GM19468 (cell line): ENCODE data around the gene AXL.
"Not testable (repeated sequence)": the region's sequence is repeated elsewhere in the genome, so short reads cannot be mapped to it uniquely, and the experiment has no call there.

Source experiments
- ATAC-seq: cut with Tn5 transposase; IDR thresholded peaks from one replicate; pipeline ENCODE4 v1.9.1; 2021; ENCODE audit warnings: mild to moderate bottlenecking, moderate library complexity, moderate number of reproducible peaks; ENCODE audit not compliant: unreplicated experiment; ENCODE audit errors: extremely low read depth

AXL gene

GRCh38 chr19:41218615-41219507, at the start of gene AXL:
TSS of gene AXL (plus strand) at chr19:41219223. CDS start at chr19:41219393, 170 bp downstream.
- ATAC-seq = no peak

GRCh38 chr19:41172297-41173164, 46.5 kb upstream of the AXL start:
- ATAC-seq = no peak

DNA sequence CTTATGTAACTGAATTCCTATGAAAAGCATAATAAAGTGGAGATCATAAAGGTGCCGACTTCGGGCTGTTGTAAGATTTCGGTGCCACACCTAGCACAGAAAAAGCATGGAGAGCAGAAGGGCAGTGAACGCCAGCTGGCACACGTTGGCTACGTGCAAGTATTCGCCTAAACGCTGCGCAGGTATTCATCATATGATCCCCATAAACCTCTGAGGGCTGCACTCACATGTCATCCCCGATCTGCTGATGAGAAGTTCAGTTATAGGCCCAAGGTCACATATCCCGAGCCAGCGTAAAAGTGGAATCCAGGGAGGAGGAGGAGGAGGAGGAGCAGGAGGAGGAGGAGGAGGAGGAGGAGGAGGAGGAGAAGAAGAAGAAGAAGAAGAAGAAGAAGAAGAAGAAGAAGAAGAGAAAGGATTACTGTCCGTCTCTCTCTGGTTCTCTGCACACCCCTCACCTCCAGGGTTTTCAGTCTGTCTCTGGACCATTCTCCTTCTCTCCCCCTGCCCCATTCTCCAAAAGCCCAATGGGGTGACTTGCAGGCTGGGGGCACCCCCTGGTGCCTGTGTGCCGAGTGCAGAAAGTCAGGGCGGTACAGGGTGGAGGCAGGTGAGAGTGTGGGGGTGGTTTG, 44.6 kb upstream of the AXL start:
- no peak for ATAC-seq

DNA sequence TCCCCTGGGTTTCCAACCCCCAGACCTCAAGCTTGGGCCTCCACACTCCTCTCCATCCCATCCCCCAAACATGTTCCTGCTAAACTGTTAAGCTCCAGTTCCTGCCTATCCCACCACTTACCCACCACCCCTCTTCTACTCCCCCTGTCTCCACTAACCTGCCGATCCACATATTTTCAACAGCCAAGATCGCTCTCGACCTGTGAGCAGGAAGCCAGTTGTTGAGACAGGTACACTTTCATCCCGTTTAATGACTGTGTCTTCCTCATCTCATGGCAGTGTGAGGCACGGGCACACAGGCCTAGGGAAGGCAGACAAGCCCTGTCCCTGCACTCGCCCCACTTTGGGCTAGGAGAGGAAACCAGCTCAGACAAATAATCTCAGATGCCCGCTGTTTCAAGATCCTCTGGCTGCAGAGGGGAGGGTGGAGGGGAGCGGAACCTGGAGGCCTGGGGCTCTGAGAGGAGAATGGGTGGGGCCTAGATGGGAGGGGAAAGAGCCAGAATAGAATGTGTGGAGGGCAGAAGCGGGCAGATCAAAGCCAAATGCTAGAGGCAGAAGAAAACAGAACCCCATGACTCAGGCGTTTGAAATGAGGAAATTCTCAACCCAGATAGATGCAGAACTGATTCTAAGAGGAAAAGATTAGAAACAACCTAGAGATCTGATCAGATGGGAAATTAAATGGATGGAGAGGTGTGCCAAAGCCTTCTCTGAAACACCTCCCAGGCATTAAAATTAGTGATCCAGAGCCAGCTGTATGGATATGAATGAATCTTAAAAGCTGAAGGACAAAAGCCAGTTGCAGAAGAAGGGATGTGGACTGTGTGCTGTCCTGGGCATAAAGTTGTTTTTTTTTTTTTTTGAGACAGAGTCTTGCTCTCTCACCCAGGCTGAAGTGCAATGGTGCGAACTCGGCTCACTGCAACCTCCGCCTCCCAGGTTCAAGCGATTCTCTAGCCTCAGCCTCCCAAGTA, 42.9 kb upstream of the AXL start:
- no peak for ATAC-seq

GRCh38 chr19:41180173-41180572, 38.9 kb upstream of the AXL start:
- not testable (repeated sequence) for ATAC-seq

- ATAC-seq = no peak
Measured at GRCh38 chr19:41186971-41187883, 31.8 kb upstream of the AXL start.

DNA sequence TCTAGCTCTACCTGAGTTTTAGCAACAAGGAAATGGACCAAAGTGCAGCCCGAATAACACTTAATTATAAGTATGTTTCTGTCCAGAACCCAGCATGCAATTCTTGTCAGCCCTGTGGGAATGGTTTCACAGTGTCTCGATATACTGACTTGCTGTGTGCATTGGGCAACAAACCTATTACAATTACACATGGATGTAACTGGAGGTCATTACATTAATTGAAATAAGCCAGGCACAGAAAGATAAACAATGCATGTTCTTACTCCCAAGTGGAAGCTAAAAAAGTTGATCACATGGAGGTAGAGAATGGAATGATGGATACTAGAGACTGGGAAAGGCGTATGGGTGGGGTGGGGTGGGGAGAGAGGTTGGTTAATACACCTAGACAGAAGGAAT, 31.1 kb upstream of the AXL start:
- no peak for ATAC-seq

DNA sequence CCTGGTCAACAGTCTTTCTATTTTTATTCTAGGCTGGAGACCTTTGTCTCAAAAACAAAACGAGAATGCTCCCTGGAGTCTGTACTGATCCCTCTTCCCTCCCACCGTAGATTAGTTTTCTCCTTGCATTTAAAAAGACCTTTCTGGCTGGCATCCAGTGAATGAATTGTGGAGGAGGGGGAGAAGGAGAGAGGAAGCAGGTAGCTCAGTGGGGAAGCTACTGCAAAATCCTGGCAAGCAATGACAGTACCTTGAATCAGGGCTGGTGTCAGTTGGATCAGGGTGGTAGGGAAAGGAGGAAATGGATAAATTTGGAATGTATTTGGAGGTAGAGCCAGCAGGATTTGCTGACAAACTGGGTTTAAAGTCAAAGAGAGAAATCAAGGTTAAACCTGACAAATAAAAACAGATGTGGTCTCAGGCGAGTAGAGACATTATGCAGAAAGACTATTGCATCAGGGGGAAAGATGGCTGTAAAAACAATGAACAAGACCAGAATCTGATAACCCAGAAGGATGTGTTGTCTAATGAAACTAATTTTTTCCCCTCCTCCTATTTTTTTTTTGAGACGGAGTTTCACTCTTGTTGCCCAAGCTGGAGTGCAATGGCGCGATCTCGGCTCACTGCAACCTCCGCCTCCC, 29.5 kb upstream of the AXL start:
- no peak for ATAC-seq

DNA sequence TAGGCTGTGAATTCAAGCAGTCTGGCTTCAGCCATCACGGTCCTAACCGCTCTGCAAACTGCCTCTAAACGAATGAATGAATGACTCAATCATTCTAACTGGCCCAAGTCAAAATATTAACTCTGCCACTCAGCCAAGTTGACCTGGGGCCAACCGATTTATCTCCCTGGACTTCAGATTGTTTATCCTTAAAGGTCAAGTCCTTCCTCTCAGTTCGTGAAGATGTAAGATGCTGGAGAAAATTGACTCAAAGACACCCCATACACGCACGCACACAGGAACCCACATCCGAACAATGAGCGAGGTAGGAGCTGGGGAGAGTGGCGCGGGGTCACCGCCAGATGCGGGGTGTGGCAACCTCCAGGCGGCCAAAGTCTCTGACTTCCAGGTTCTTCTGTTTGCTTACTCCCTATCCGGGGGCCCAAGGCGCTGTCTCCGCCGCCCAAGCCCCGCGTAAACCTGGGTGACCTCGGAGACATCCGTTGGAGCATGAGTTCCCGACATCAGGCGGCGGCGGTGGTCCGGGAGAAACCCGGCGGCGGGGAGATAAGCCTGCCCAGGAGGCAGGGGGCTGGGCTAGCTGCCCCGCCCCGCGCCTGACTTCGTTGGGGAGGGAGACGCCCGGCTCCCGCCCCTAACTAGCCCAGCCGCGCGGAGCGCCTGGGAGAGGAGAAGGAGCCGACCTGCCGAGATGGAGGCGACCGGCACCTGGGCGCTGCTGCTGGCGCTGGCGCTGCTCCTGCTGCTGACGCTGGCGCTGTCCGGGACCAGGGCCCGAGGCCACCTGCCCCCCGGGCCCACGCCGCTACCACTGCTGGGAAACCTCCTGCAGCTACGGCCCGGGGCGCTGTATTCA, 26.2 kb upstream of the AXL start, which contains the start of gene CYP2S1:
Gene CYP2S1, plus strand, starts transcription at position 646 of the 856 bp plus-strand sequence. Its CDS starts 46 bp downstream, at position 692.
- no peak for ATAC-seq

DNA sequence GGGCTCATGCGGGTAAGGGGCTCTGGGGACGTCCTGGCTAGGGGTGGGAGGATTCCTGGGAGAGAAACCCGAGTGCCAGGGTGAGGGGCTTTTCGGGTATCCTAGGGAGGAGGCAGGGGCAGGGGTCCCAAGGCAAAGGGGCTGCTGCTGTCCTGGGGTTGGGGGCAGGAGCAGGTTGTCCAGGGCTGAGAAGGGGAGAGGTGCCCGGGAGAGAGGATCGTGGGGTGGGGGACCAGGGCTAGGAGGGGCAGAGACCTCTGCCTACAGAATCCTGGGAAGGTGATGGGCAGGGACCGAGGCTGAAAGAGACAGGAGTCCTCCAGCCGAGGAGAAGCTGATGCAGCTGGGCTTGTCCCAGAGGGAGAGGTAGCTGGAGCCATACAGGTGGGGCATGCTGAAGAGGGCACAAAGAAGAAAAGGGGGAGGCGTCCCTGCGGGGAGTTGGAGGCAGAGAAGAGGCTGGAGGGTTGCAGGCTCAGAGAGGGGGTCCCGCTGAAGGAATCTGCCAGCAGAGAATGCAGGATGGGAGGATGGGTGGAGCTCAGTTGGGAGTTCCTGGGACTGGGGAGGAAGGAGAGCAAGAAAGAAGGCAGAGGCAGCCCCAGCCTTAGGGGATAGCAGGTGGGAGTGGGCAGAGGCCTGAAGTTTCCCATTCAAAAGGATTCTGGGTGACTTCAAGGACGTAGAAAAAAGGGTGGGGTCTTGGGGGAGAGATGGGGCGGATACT, 25.4 kb upstream of the AXL start:
- no peak for ATAC-seq

GRCh38 chr19:41194157-41194552, 24.9 kb upstream of the AXL start:
- ATAC-seq = no peak

- ATAC-seq = no peak
Measured at GRCh38 chr19:41195675-41196497, 23.1 kb upstream of the AXL start.

GRCh38 chr19:41198559-41198958, 20.5 kb upstream of the AXL start:
- no peak for ATAC-seq

DNA sequence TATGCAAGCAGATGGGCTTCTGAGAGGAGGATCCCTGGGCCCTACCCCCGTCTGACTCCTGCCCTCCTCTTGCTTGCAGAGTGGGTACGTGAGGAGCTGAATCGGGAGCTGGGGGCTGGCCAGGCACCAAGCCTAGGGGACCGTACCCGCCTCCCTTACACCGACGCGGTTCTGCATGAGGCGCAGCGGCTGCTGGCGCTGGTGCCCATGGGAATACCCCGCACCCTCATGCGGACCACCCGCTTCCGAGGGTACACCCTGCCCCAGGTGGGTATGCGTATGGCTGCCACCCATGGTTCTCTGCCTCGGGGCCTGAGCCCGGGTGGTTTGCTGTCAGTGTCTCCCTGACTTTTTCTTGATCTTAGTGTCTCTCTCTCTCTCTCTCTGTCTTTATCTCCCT, 15.7 kb upstream of the AXL start:
- ATAC-seq = no peak

- not testable (repeated sequence) for ATAC-seq
Measured at GRCh38 chr19:41204338-41204737, 14.7 kb upstream of the AXL start.

GRCh38 chr19:41205995-41206394, 13.0 kb upstream of the AXL start:
- ATAC-seq = no peak
